Activated CD8-positive, alpha-beta memory T cell treated with anti-CD3 and anti-CD28 coated beads, Interleukin-2, amount 50 U/mL, for 1 hour (primary cell): ENCODE results near the gene THAP4.
"Not testable (repeated sequence)": the region's sequence is repeated elsewhere in the genome, so short reads cannot be mapped to it uniquely, and the experiment has no call there.

Experiments
- DNase-seq: peaks from one replicate; pipeline ENCODE4 v3.0.0-alpha.2; 2020; ENCODE audit errors: extremely low read depth

Gene THAP4

DNA sequence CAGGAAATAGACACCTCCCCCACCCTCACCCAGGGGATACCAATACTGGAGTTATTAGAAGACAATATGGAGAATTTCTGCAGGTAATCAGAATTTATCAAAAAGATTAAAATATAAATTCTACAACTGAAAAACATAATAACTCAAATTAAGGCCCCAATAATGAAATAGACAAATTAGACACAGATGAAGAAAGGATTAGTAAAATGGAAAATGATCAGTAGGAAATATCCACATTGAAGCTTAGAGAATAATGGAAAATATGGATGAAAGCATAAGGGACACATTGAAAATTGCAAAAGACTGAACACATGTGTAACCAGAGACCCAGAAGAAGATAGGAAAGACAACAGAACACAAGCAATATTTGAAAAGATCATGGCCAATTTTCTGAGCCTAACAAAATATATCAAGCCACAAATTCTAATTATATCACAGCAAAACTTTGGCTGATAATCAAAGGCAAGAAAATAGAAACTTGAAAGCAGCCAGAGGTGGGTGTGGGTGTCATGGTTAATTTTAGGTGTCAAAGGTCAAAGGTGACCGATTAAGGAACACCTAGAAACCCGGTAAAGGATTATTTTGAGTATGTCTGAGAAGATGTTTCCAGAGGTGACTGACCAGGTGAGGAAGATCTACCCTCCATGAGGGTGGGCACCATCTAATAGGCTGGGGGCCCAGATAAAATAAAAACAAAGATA, 50.2 kb downstream of the THAP4 start:
- no peak for DNase-seq

DNA sequence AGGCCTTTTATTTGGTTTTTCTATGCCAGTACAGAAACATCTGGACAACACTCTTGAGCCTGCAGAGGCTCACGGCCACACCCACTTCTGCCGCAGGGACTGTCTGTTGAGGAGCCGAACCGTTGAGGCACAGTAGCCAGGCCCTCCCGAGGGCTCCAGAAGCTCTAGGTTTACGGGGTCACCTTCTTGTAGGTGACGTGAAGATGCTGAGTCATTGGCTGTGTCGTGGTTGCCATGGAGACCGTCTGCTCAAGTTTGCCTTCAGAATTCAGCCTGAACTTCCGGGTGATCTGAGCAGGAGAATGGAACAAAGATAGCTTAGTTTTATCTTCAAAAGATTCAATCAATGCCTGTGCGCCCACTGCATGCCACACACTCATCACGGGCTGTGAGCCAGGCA, 52.5 kb downstream of the THAP4 start:
- DNase-seq: no peak

DNA sequence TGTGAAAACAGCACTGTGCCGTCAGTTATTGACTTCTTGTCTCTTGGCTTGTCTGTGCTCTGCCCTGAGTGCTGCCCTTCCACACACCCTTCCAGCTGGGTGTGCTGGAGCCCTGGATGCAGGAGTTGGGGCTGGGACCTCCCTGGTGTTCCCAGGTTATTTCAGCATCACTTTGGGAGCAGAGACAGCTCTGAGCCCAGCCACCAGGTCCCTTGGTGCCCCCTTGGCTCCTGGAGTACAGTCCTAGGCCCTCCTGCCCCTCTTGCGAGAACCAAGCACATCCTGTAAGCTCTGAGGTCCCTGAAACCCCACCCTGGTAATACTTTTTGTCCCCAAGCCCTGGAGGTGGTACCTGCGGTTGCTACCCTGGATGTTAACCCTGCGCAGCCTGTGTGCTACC, 54.2 kb downstream of the THAP4 start:
- DNase-seq: no peak

DNA sequence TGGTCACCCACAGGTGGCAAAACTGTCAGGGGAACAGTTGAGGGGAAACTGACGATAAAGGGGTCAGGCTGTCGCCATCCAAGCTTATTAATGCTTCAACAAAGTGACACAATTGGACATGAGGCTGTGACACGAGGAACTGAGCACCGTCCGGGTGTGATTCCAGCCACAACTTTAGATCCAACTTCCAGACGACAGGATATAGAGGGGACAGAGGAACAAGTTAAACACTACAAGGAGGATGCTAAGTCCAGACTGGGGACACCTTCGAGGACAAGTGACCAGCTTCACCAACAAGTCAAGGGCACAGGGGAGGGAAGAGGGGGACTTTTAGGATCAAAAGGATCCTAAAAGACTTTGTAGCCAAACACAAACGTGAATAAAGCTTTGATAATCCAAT, 54.6 kb downstream of the THAP4 start:
- no peak for DNase-seq

DNA sequence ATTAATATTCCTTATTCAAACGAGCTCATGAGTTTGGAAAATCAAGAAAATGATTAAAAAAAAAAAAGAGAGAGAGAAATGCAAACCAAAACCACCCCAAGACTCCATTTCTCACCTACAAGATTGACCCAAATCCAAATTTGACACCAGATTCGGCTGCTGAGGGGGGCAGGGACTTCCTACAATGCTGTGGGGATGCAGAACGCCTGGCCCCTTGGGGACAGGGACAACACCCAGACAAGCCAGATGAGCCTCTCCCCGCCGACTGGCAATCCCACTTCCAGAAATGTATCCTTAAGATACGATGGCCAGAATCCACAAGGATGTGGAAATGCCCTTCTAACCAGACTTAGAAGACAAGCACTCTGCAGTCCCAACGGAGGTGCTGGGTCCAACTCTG, 57.7 kb downstream of the THAP4 start:
- DNase-seq: no peak

DNA sequence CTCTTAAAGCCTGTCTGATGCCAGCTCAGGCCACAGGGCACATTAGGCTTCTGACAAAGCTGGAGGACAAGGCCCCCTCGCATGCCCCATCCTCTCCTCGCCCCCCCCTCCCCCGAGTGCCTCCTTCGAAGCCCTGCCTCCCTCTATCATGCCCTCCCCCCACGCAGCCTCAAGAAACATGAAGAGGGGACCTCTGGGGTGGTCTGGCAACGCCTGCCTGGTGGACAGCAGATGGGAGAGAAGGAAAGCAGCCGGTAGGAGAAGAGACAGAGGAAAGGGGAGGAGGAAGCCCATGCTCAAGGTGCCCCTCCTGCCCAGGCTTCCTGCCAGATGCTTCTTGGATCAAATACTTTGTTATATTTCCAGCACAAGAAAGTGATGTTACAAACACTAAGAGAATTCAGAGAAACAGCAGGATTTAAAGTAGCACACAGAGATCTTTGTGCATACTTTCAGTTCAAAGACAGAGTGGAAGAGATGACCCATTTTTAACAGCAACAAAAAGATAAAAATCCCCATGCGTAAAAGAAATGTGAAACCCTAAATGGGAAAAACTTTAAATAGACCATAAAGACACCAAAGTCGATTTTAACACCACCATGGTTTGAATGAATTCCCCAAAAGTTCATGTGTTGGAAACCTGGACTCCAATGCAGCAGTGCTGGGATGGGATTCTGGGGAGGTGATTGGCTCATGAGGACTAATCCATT, 59.4 kb downstream of the THAP4 start:
- no peak for DNase-seq

DNA sequence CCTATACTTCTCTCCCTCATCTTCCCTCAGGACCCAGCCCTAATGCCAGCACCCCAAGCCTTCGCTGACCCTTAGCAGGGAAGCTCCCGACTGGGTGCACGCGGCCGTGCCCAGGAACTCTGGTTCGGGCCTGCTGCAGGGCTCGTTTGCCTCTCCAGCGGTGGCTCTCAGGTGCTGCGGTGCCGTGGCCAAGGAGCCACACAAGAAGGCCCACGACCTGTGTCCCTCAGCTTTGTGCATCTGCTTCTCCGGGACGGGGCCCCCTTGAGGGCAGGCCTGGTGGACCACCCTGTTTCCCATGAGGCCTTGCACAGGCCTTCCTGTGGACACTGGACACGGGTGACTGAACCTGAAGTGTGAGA, 60.7 kb downstream of the THAP4 start:
- no peak for DNase-seq

DNA sequence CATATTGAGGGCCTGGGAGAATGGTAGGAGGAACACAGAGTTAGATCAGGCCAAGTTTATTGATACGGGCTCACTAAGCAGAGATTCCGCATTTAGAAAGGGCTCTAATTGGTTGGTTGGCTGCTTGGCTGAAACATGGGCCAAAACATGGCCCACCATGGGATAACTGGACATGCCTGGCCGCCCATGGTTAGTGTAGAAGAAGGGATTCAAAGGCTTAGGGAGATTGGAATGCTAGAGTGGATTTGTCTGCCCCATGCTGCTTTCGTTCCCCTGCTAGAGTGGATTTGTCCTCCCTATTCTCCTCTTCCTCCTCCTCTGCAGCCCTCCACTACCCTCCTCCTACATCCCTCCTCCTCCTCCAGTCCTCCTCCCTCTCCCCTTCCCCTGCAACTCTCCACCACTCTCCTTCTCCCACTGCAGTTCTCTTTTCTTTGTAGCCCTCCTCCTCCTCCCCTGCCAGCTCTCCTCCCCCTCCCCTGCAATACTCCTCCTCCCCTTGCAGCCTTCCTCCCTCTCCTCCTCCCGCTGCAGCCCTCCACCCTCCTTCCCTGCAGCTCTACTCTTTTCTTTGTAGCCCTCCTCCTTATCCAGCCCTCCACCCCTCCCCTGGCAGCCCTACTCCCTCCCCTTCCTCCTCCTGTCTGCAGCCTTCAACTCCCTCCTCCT, 61.2 kb downstream of the THAP4 start:
- no peak for DNase-seq

DNA sequence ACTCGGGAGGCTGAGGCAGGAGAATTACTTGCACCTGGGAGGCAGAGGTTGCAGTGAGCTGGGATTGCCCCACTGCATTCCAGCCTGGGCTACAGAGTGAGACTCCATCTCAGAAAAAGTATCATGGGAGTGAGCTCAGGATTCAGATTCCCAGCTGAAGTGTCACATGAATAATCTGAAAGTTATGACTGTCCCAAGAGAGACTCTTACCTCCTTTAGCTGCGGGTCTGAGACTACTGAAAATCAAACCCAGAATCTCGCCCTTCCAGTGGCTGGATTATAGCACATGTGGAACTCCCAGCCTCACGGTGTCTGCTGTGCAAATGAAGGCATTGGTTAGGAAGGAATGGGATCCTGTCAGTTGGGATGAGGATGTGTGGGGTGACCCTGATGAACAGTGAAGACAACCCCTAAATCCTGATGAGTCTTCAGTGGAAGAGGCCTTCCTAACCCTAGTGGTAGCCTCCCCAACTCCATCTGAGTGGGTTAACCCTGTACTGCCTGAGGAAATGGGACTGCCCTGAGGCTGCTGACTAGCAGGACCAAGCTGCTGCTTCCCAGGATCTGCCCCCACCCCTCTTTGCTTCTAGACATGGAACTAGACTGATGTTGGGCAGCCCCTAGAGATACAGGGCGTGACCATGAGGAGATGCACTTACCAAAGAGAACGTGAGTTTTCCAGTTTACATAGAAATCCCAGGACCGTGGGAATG, 61.9 kb downstream of the THAP4 start:
- DNase-seq: no peak

DNA sequence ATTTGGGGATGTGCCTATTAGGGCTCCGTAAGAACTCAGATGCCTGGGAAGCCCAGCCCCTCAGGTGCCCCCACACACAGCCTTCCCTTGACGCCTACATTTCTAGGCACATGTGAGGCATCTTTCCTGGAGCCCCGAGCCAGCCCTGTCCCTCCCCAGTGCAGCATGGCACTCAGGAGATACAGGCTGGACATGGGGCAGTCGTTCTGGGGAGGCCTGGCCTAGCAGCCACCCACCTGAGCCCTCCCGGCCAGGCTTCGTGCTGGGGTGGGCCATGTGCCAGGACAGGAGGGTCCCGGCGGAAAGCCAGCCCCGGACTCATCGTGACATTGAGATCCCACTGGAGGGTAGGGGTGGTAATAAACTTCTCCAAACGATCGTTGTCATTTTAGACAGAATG, 63.2 kb downstream of the THAP4 start:
- no peak for DNase-seq

DNA sequence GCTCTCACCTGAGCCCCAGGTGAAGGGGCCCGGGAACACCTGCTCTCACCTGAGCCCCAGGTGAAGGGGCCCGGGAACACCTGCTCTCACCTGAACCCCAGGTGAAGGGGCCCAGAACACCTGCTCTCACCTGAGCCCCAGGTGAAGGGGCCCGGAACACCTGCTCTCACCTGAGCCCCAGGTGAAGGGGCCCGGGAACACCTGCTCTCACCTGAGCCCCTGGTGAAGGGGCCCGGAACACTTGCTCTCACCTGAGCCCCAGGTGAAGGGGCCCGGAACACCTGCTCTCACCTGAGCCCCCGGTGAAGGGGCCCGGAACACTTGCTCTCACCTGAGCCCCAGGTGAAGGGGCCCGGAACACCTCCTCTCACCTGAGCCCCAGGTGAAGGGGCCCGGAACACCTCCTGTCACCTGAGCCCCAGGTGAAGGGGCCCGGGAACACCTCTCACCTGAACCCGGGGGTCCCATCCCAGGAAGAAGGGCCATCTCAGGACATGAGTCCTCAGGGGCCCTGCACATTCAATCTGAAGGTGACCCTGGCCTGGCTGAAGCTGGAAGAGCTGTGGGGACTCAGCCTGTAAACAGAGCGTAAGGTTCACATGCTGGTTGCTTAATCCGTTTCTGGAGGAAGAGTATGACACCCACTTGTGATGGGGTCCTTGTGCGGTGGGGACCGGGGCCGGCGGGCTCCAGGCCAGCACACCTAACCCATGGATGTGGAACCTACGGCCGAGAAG, 63.9 kb downstream of the THAP4 start:
- not testable (repeated sequence) for DNase-seq

DNA sequence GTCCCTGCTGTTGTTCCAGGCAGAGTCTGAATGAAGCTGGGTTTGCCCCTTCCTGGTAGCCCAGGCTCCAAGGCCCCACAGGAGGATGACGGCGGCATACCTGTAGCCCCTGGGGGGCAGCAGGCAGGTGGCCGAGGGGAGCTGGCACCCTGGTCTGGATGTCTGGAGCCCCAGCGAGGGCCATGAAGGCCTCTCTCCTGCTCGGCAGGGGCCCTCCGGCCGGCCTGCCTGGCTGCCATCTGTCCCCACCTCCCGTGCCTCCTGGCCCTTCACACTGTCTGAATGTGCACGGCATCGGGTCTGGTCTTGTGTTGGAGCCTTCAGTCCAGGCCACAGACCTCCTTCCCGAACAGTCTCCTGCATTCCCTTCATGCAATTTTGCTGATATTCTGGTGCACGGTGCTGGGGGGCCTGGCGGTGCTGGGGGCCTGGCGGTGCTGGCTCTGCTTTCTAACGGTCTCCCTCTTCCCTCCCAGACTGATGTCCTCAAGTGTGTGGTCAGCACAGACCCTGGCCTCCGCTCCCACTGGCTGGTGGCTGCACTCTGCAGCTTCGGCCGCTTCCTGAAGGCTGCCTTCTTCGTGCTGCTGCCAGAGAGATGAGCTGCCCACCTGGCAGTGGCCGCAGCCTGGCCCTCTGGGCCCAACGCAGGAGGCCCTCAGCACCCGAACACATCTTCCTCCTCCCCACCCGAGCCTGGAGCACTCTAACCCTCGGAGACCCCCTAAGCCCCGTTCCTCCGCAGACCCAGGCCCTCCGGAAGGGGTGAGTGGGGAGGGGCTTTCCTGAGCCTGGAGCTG, 64.9 kb downstream of the THAP4 start:
- no peak for DNase-seq

DNA sequence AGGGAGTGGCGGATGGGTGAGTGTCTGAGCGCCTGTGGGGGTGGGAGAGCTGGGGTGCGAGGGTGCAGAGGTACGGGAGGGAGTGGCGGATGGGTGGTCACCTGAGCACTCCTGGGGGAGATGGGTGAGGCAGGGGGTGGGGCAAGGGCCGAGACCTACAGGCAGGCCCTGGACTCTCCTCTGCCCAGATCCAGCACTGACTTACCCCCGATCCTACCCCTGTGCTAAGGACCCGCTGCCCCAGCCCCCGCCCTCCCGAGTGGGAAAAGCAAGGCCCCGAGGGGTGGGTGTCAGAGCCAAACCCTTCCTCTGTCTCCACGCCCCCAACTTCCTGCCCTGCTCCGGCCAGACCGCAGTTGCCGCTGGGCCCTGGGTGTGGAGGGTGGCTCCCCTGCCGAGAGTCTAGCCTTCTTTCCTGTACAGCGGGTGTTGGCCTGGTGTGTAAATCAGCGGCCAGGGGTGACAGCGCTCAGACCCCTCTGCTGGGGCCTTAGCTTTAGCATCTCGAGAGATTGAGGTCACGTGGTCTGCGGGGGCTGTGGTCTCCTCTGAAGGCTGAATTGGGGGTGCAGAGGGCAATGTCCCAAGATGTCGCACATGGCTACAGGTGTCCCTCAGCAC, 65.9 kb downstream of the THAP4 start:
- no peak for DNase-seq

DNA sequence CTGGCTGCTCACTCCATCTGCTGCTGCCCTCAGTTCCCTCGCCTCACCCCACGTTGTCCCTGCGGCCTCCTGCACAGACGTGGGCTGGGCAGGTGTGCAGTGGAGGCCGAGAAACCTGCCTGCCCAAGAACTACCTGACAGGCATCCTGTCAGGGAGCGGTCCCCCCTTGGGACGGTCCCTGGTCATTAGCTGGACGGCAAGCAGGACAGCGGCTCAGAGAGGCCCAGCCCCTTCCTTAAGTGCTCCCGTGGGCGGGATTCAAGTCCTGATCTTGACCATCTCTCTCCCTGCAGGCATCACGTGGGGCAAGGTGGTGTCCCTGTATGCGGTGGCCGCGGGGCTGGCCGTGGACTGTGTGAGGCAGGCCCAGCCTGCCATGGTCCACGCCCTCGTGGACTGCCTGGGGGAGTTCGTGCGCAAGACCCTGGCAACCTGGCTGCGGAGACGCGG, 67.1 kb downstream of the THAP4 start:
- DNase-seq: no peak

DNA sequence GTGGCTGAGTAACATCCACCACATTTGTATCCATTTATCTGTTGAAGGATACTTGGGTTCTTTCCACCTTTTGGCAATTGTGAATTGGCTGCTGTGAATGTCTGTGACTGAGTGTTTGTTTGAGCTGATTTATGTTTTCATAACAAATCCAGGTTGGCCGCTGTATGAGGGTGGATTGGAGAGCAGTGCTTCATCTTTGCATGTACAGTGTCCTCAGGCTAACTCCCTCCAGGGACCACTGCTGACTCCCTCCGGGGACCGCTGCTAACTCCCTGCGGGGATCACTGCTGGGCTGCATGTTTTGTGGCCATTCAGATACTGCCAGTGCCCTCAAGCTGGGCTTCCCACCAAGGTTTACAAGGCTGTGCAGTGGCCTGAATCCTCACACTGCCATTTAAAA, 68.2 kb downstream of the THAP4 start:
- no peak for DNase-seq

DNA sequence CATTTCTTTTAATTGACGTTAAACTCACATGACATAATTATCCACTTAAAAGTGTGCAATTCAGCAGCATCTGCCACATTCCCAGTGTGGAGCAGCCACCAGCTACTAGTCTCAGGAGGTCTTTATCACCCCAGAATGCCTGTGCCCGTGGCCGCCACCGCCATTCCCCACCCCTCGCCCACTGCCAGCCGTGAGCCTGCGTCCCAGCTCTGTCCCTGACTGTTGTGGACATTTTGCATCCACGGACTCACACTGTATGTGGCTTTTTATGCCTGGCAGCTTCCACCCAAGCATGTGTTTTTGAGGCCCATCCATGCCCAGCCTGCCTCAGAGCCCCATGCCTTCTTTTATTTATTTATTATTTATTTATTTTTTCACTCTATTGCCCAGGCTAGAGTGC, 69.2 kb downstream of the THAP4 start:
- DNase-seq: no peak

DNA sequence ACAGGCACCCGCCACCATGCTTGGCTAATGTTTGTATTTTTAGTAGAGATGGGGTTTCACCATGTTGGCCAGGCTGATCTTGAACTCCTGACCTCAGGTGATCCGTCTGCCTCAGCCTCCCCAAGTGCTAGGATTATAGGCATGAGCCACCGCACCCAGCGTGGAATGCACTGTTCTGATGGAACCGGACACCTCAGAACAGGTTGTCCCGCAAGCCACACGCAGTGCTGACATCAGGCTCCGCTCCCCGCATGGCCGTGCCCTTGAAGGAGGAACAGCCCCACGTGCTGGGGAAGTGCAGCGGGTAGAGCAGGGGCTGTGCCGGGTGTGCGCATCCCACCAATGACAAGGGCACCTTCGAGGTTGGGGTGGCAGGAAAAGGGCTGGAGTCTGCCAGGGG, 69.7 kb downstream of the THAP4 start:
- not testable (repeated sequence) for DNase-seq

DNA sequence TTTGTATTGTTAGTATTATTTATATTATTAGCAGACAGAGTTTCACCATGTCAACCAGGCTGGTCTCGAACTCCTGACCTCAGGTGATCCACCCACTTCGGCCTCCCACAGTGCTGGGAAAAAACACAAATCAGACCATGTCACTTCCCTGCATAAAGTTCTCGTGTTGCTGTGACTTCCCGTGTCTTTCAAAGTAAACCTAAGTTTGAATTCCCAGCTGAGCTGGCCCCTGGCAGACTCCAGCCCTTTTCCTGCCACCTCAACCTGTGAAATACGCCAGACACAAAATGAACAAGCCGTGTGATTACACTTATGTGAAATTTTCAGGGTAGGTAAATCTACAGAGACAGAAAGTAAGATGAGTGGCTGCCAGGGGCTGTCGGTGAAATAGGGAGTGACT, 70.5 kb downstream of the THAP4 start:
- DNase-seq: no peak

DNA sequence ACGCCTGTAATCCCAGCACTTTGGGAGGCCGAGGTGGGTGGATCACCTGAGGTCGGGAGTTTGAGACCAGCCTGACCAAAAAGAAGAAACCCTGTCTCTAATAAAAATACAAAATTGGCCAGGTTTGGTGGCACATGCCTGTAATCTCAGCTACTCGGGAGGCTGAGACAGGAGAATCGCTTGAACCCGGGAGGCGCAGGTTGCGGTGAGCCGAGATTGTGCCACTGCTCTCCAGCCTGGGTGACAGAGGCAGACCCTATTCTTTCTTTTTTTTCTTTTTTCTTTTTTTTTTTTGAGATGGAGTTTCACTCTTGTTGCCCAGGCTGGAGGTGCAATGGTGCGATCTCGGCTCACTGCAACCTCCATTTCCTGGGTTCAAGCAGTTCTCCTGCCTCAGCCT, 70.9 kb downstream of the THAP4 start:
- not testable (repeated sequence) for DNase-seq

DNA sequence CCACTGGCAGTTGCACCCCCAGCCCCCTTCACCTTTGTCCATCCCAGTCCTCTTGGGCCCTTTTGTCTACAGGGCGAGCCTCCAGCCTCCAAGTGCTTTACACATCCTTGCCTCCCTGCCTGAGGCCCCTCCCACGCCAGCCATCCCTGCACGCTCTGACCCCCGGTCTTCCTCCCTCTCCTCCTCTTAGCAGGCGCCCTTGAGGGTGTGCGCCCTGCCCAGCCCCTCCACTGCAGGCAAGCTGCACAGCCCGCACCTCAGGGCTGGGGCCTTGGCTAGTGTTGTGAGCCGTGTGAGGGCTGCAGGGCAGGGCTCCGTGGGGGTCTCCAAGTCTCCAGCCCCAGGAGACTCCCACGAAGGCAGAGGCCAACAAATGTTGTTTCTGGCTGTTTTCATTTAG, 71.5 kb downstream of the THAP4 start:
- no peak for DNase-seq
